ENCODE results near the gene ALDH1A2.

ALDH1A2 gene

GRCh38 chr15:58057559-58057958, 8.0 kb downstream of the ALDH1A2 start:
- no peak overlapping the region for H2BK5ac ChIP-seq (ENCODE audit: low read length)
- no peak overlapping the region for H3K9ac ChIP-seq (ENCODE audit: low read depth, low read length, poor library complexity)
- no peak overlapping the region for H2BK15ac ChIP-seq (ENCODE audit: low read length)
- H3K18ac ChIP-seq (ENCODE audit: low read length), result no peak overlapping the region
- H3K27me3 ChIP-seq (ENCODE audit: control insufficient read depth in 3 of 3, insufficient read depth in 3 of 3, low read depth in 1 of 3, low read length in 3 of 3), result peaks cover 0 to 46% (median 2%) of the 10 kb centered on the region in 3 experiments
- H2BK12ac ChIP-seq (ENCODE audit: low read length), result no peak overlapping the region
- H4K91ac ChIP-seq (ENCODE audit: low read depth, low read length, poor library complexity), result no peak overlapping the region
- no peak overlapping the region for H3K4ac ChIP-seq (ENCODE audit: low read length)
- H3K23ac ChIP-seq (ENCODE audit: low read depth, low read length, poor library complexity), result no peak overlapping the region
- no CpG with 5 or more reads among the region's 1 CpG for WGBS, 2 donors (ENCODE audit: extremely low coverage in 2 of 2, insufficient read length in 2 of 2, insufficient replicate concordance in 1 of 2)
- no peak overlapping the region for H3K14ac ChIP-seq (ENCODE audit: low read length)
- H2BK120ac ChIP-seq (ENCODE audit: low read depth, low read length), result no peak overlapping the region
- no peak overlapping the region for H4K8ac ChIP-seq (ENCODE audit: low read depth, low read length)
- no peak overlapping the region for H2AK5ac ChIP-seq (ENCODE audit: low read depth, low read length)
- no peak overlapping the region for H3K4me2 ChIP-seq (ENCODE audit: insufficient read depth, low read length, poor library complexity, severe bottlenecking)
- H3K36me3 ChIP-seq (replicated peaks in 1 of 2; ENCODE audit: control insufficient read depth in 2 of 2, insufficient read depth in 2 of 2, low read length in 2 of 2), result no peaks in the 10 kb centered on the region
- H3K79me1 ChIP-seq (ENCODE audit: low read depth, low read length), result no peaks in the 10 kb centered on the region
- H3K27ac ChIP-seq (replicated peaks; ENCODE audit: low read length), result no peak overlapping the region
- DNase-seq (ENCODE audit: low spot score), result no peak
- no peak overlapping the region for H3K4me3 ChIP-seq (ENCODE audit: low read length in 2 of 2)
- H3K4me1 ChIP-seq (ENCODE audit: control insufficient read depth in 2 of 2, insufficient read depth in 1 of 2, low read depth in 1 of 2, low read length in 2 of 2), result no peaks in the 10 kb centered on the region
- no peaks in the 10 kb centered on the region for H3K9me3 ChIP-seq (replicated peaks in 1 of 2; ENCODE audit: control insufficient read depth in 2 of 2, insufficient read depth in 1 of 2, low read depth in 1 of 2, low read length in 2 of 2)
- H2AFZ ChIP-seq (ENCODE audit: low read length), result no peak overlapping the region

- no peak overlapping the region for H3K4me2 ChIP-seq (ENCODE audit: insufficient read depth, low read length, poor library complexity, severe bottlenecking)
- no CpG with 5 or more reads among the region's 4 CpGs for WGBS, 2 donors (ENCODE audit: extremely low coverage in 2 of 2, insufficient read length in 2 of 2, insufficient replicate concordance in 1 of 2)
- no peak overlapping the region for H3K4me3 ChIP-seq (ENCODE audit: low read length in 2 of 2)
- no peak overlapping the region for H2BK5ac ChIP-seq (ENCODE audit: low read length)
- H3K4ac ChIP-seq (ENCODE audit: low read length), result no peak overlapping the region
- H4K91ac ChIP-seq (ENCODE audit: low read depth, low read length, poor library complexity), result no peak overlapping the region
- DNase-seq (ENCODE audit: low spot score), result no peak
- H3K14ac ChIP-seq (ENCODE audit: low read length), result no peak overlapping the region
- no peak overlapping the region for H2BK120ac ChIP-seq (ENCODE audit: low read depth, low read length)
- no peak overlapping the region for H2BK15ac ChIP-seq (ENCODE audit: low read length)
- H2AFZ ChIP-seq (ENCODE audit: low read length), result no peak overlapping the region
- H3K4me1 ChIP-seq (ENCODE audit: control insufficient read depth in 2 of 2, insufficient read depth in 1 of 2, low read depth in 1 of 2, low read length in 2 of 2), result peaks cover 0 to 2% of the 10 kb centered on the region in 2 donors
- H3K36me3 ChIP-seq (replicated peaks in 1 of 2; ENCODE audit: control insufficient read depth in 2 of 2, insufficient read depth in 2 of 2, low read length in 2 of 2), result no peaks in the 10 kb centered on the region
- H3K27me3 ChIP-seq (ENCODE audit: control insufficient read depth in 3 of 3, insufficient read depth in 3 of 3, low read depth in 1 of 3, low read length in 3 of 3), result peaks cover 0 to 35% (median 0%) of the 10 kb centered on the region in 3 experiments
- no peak overlapping the region for H3K27ac ChIP-seq (replicated peaks; ENCODE audit: low read length)
- H2BK12ac ChIP-seq (ENCODE audit: low read length), result no peak overlapping the region
- H3K9ac ChIP-seq (ENCODE audit: low read depth, low read length, poor library complexity), result no peak overlapping the region
- no peaks in the 10 kb centered on the region for H3K79me1 ChIP-seq (ENCODE audit: low read depth, low read length)
- H3K9me3 ChIP-seq (replicated peaks in 1 of 2; ENCODE audit: control insufficient read depth in 2 of 2, insufficient read depth in 1 of 2, low read depth in 1 of 2, low read length in 2 of 2), result no peaks in the 10 kb centered on the region
- H4K8ac ChIP-seq (ENCODE audit: low read depth, low read length), result no peak overlapping the region
- no peak overlapping the region for H3K18ac ChIP-seq (ENCODE audit: low read length)
- H2AK5ac ChIP-seq (ENCODE audit: low read depth, low read length), result no peak overlapping the region
- H3K23ac ChIP-seq (ENCODE audit: low read depth, low read length, poor library complexity), result no peak overlapping the region
Measured at GRCh38 chr15:58056015-58056414, 9.5 kb downstream of the ALDH1A2 start.

GRCh38 chr15:58053315-58054153, 12.0 kb downstream of the ALDH1A2 start:
- no peak overlapping the region for H3K4me3 ChIP-seq (ENCODE audit: low read length in 2 of 2)
- DNase-seq (ENCODE audit: low spot score), result no peak
- H3K4me1 ChIP-seq (ENCODE audit: control insufficient read depth in 2 of 2, insufficient read depth in 1 of 2, low read depth in 1 of 2, low read length in 2 of 2), result peaks cover 0 to 3% of the 10 kb centered on the region in 2 donors
- H2AFZ ChIP-seq (ENCODE audit: low read length), result no peak overlapping the region
- H3K4ac ChIP-seq (ENCODE audit: low read length), result no peak overlapping the region
- H3K4me2 ChIP-seq (ENCODE audit: insufficient read depth, low read length, poor library complexity, severe bottlenecking), result no peak overlapping the region
- no peak overlapping the region for H4K91ac ChIP-seq (ENCODE audit: low read depth, low read length, poor library complexity)
- WGBS, 2 donors (ENCODE audit: extremely low coverage in 2 of 2, insufficient read length in 2 of 2, insufficient replicate concordance in 1 of 2), result no CpG with 5 or more reads among the region's 4 CpGs
- no peaks in the 10 kb centered on the region for H3K79me1 ChIP-seq (ENCODE audit: low read depth, low read length)
- H3K14ac ChIP-seq (ENCODE audit: low read length), result no peak overlapping the region
- H4K8ac ChIP-seq (ENCODE audit: low read depth, low read length), result no peak overlapping the region
- peaks cover 0 to 30% (median 0%) of the 10 kb centered on the region in 3 experiments for H3K27me3 ChIP-seq (ENCODE audit: control insufficient read depth in 3 of 3, insufficient read depth in 3 of 3, low read depth in 1 of 3, low read length in 3 of 3)
- H2BK15ac ChIP-seq (ENCODE audit: low read length), result no peak overlapping the region
- no peak overlapping the region for H2BK5ac ChIP-seq (ENCODE audit: low read length)
- no peaks in the 10 kb centered on the region for H3K9me3 ChIP-seq (replicated peaks in 1 of 2; ENCODE audit: control insufficient read depth in 2 of 2, insufficient read depth in 1 of 2, low read depth in 1 of 2, low read length in 2 of 2)
- H3K23ac ChIP-seq (ENCODE audit: low read depth, low read length, poor library complexity), result no peak overlapping the region
- no peak overlapping the region for H3K18ac ChIP-seq (ENCODE audit: low read length)
- no peak overlapping the region for H2BK12ac ChIP-seq (ENCODE audit: low read length)
- no peak overlapping the region for H2BK120ac ChIP-seq (ENCODE audit: low read depth, low read length)
- H3K9ac ChIP-seq (ENCODE audit: low read depth, low read length, poor library complexity), result no peak overlapping the region
- no peak overlapping the region for H3K27ac ChIP-seq (replicated peaks; ENCODE audit: low read length)
- H2AK5ac ChIP-seq (ENCODE audit: low read depth, low read length), result no peak overlapping the region
- H3K36me3 ChIP-seq (replicated peaks in 1 of 2; ENCODE audit: control insufficient read depth in 2 of 2, insufficient read depth in 2 of 2, low read length in 2 of 2), result no peaks in the 10 kb centered on the region

- Histone ChIP-seq H3K18ac (ENCODE audit: low read length) (no peak overlapping the region), H3K4me2 (ENCODE audit: insufficient read depth, low read length, poor library complexity, severe bottlenecking) (no peak overlapping the region), H2AFZ (ENCODE audit: low read length) (no peak overlapping the region), H3K14ac (ENCODE audit: low read length) (no peak overlapping the region), H3K79me1 (ENCODE audit: low read depth, low read length) (no peaks in the 10 kb centered on the region), H3K4ac (ENCODE audit: low read length) (no peak overlapping the region), H3K23ac (ENCODE audit: low read depth, low read length, poor library complexity) (no peak overlapping the region), H2BK15ac (ENCODE audit: low read length) (no peak overlapping the region), H4K8ac (ENCODE audit: low read depth, low read length) (no peak overlapping the region), H4K91ac (ENCODE audit: low read depth, low read length, poor library complexity) (no peak overlapping the region), H3K4me1 (ENCODE audit: control insufficient read depth in 2 of 2, insufficient read depth in 1 of 2, low read depth in 1 of 2, low read length in 2 of 2) (peaks cover 0 to 3% of the 10 kb centered on the region in 2 donors), H2BK120ac (ENCODE audit: low read depth, low read length) (no peak overlapping the region), H3K9ac (ENCODE audit: low read depth, low read length, poor library complexity) (no peak overlapping the region), H3K27ac (replicated peaks; ENCODE audit: low read length) (no peak overlapping the region), H3K27me3 (ENCODE audit: control insufficient read depth in 3 of 3, insufficient read depth in 3 of 3, low read depth in 1 of 3, low read length in 3 of 3) (peaks cover 0 to 36% (median 2%) of the 10 kb centered on the region in 3 experiments), H2AK5ac (ENCODE audit: low read depth, low read length) (no peak overlapping the region), H3K9me3 (replicated peaks in 1 of 2; ENCODE audit: control insufficient read depth in 2 of 2, insufficient read depth in 1 of 2, low read depth in 1 of 2, low read length in 2 of 2) (no peaks in the 10 kb centered on the region), H2BK5ac (ENCODE audit: low read length) (no peak overlapping the region), H3K4me3 (ENCODE audit: low read length in 2 of 2) (no peak overlapping the region), H2BK12ac (ENCODE audit: low read length) (no peak overlapping the region), H3K36me3 (replicated peaks in 1 of 2; ENCODE audit: control insufficient read depth in 2 of 2, insufficient read depth in 2 of 2, low read length in 2 of 2) (no peaks in the 10 kb centered on the region)
- DNase-seq (ENCODE audit: low spot score), result no peak
- no CpG with 5 or more reads among the region's 5 CpGs for WGBS, 2 donors (ENCODE audit: extremely low coverage in 2 of 2, insufficient read length in 2 of 2, insufficient replicate concordance in 1 of 2)
Measured at GRCh38 chr15:58052334-58052733, 13.2 kb downstream of the ALDH1A2 start.

Data from neuronal stem cell (in vitro differentiated cells).